ENCODE results near the gene SH3BP4. TPM values are rescaled to one million over a fixed set of nuclear protein-coding genes. Genes with fewer than 3 reads are reported as not detected.

The SH3BP4 gene
- total RNA-seq, 1 experiment from 2014 or later, result 93.8 TPM

- peak overlapping the region; percentile 22 to 43; a peak in 3 of 5 replicates for H3K4me3 Mint-ChIP-seq
- no peak overlapping the region for H3K14ac ChIP-seq (ENCODE audit: insufficient read depth, low read length)
- H3K4me1 ChIP-seq (ENCODE audit: insufficient read depth, low read length), result peaks cover 8% of the 10 kb centered on the region; the same call in 1 of the 2 replicates
- peaks cover 4% of the 10 kb centered on the region; the same call in 1 of the 2 replicates for H3K79me2 ChIP-seq (ENCODE audit: insufficient read depth, low read length)
- H3T11ph ChIP-seq (ENCODE audit: low read length), result no peak overlapping the region
- H2AK5ac ChIP-seq (ENCODE audit: insufficient read length, low read length), result no peak overlapping the region
- no peak overlapping the region for H2BK5ac ChIP-seq (ENCODE audit: insufficient read length, low read length)
- H3K56ac ChIP-seq (ENCODE audit: insufficient read length, low read depth, low read length), result no peak overlapping the region
- H2BK15ac ChIP-seq (ENCODE audit: low read depth, low read length), result no peak overlapping the region
- no peak overlapping the region for H3K23ac ChIP-seq (ENCODE audit: insufficient read length, low read depth, low read length)
- H3K27me3 ChIP-seq (ENCODE audit: insufficient read depth, low read length), result no peaks in the 10 kb centered on the region
- H3K27ac ChIP-seq (ENCODE audit: insufficient read length, low read depth, low read length), result peak overlapping the region; percentile 11
- no peaks in the 10 kb centered on the region for H4K20me1 ChIP-seq (ENCODE audit: control insufficient read depth, insufficient read depth, insufficient read length)
- no peak overlapping the region for H2AFZ ChIP-seq (ENCODE audit: low read length)
- peak; percentile 91 for DNase-seq
- H3K4ac ChIP-seq (ENCODE audit: low read depth, low read length), result no peak overlapping the region; the same call in 1 of the 2 replicates
- H3K36me3 Mint-ChIP-seq (ENCODE audit: insufficient read depth in 1 of 3, low read depth in 3 of 3), result peaks cover 9 to 75% (median 58%) of the 10 kb centered on the region in 3 experiments; a peak in 6 of 7 replicates
- no peaks in the 10 kb centered on the region for H3K23me2 ChIP-seq (ENCODE audit: insufficient read length, low read depth, low read length, poor library complexity, severe bottlenecking)
- peak overlapping the region; percentile 92 to 98 (median 94) for H3K27ac Mint-ChIP-seq
- H4K5ac ChIP-seq (ENCODE audit: insufficient read length, low read depth, low read length), result no peak overlapping the region
- no peak overlapping the region for H4K8ac ChIP-seq (replicated peaks; ENCODE audit: insufficient read length, low read depth, low read length)
- no peaks in the 10 kb centered on the region for H3K27me3 Mint-ChIP-seq (ENCODE audit: low read depth)
- H2BK12ac ChIP-seq (ENCODE audit: insufficient read length, low read depth, low read length), result no peak overlapping the region
- H3K9ac ChIP-seq (ENCODE audit: extremely low read depth, insufficient read length, low read length), result no peak overlapping the region
- peak; percentile 48; the same call in 2 of the 3 replicates for TF ChIP-seq CTCF (conservative IDR thresholded peaks at IDR 0.05)
- peak overlapping the region; percentile 65 for H3K18ac ChIP-seq (ENCODE audit: insufficient read length, low read depth, low read length)
- H2BK20ac ChIP-seq (ENCODE audit: low read depth, low read length, poor library complexity, severe bottlenecking), result no peak overlapping the region
- H4K91ac ChIP-seq (ENCODE audit: insufficient read length, low read depth, low read length), result peak overlapping the region; percentile 24
- no peaks in the 10 kb centered on the region for H3K79me1 ChIP-seq (ENCODE audit: insufficient read depth, low read depth, low read length, poor library complexity, severe bottlenecking)
- H3K4me1 Mint-ChIP-seq, result peaks cover 78 to 84% of the 10 kb centered on the region in 2 experiments
- no peak overlapping the region for H3K4me2 ChIP-seq (ENCODE audit: insufficient read depth, insufficient read length, low read length)
- H3K9me3 ChIP-seq (ENCODE audit: control insufficient read depth, low read depth, low read length), result no peaks in the 10 kb centered on the region
- no CpG with 5 or more reads among the region's 18 CpGs for WGBS (ENCODE audit: extremely low coverage, insufficient read length, low lambda C conversion rate)
- no peaks in the 10 kb centered on the region for H3K9me3 Mint-ChIP-seq
- no peak overlapping the region for H2BK120ac ChIP-seq (ENCODE audit: low read depth, low read length, poor library complexity, severe bottlenecking)
Observed at GRCh38 chr2:234996069-234996940, 44.5 kb downstream of the SH3BP4 start.
